Measurements from ENCODE around the gene TMEM243. TPM values are rescaled to one million over a fixed set of nuclear protein-coding genes. Genes with fewer than 3 reads are reported as not detected.

The TMEM243 gene
- total RNA-seq, 2 experiments from 2014 or later = 158 to 161 TPM

DNA sequence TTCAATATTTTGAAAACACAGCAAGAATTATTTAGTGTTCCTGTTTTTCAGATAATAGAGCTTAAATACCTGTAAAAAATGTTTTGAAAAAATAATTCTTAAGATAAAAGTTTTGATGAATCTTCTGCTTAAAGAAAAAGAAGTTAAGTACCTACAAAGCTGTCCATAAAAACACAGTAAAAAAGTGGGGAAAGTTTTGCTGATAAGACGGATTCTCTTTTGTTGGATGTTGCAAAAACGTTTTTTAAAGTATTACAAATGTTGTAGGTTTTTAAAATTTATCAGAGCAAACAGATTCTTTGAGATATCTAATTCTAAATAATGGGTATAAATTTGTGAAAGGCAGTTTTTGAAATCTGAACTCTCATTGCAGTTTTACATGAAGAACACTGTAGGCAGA is 55.1 kb downstream of the TMEM243 start:
- intact Hi-C loops (cut with DNase I, micrococcal nuclease) = loop anchor here in 1 of 2 experiments (5.0 kb wide), 1 partner anchor 33 kb away; no protein-coding TSS in a partner anchor
- POLR2A ChIA-PET = interaction anchor here (2.4 kb wide), 1 partner anchor 55 kb away, joined by 9 read pairs; the partner anchor contains the start of gene TMEM243
- Mint-ChIP-seq H3K27me3 (no peaks in the 10 kb centered on the region), H3K9me3 (no peaks in the 10 kb centered on the region), H3K27ac (no peak overlapping the region), H3K4me1 (ENCODE audit: low read depth) (peaks cover 66% of the 10 kb centered on the region), H3K36me3 (ENCODE audit: low read depth) (peaks cover 75% of the 10 kb centered on the region), H3K4me3 (no peak overlapping the region)
- no peak for ATAC-seq (ENCODE audit: poor library complexity)
- peaks cover 69% of the 10 kb centered on the region for H3K36me3 ChIP-seq (ENCODE audit: insufficient read depth, low read length)
- TF ChIP-seq, protein P1, sequence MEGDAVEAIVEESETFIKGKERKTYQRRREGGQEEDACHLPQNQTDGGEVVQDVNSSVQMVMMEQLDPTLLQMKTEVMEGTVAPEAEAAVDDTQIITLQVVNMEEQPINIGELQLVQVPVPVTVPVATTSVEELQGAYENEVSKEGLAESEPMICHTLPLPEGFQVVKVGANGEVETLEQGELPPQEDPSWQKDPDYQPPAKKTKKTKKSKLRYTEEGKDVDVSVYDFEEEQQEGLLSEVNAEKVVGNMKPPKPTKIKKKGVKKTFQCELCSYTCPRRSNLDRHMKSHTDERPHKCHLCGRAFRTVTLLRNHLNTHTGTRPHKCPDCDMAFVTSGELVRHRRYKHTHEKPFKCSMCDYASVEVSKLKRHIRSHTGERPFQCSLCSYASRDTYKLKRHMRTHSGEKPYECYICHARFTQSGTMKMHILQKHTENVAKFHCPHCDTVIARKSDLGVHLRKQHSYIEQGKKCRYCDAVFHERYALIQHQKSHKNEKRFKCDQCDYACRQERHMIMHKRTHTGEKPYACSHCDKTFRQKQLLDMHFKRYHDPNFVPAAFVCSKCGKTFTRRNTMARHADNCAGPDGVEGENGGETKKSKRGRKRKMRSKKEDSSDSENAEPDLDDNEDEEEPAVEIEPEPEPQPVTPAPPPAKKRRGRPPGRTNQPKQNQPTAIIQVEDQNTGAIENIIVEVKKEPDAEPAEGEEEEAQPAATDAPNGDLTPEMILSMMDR (IDR thresholded peaks at IDR 0.05) = no peak
- DNase-seq = no peak
- no peaks in the 10 kb centered on the region for H3K27me3 ChIP-seq (ENCODE audit: control insufficient read depth in 1 of 2, insufficient read depth in 2 of 2, low read length in 2 of 2)
- peaks cover 2% of the 10 kb centered on the region for H3K4me1 ChIP-seq (ENCODE audit: insufficient read depth, low read length)
- H3K4me3 ChIP-seq (ENCODE audit: low read length) = no peak overlapping the region
- CTCF ChIA-PET = interaction anchor here (0.6 kb wide), 1 partner anchor 443 kb away, joined by 4 read pairs; no protein-coding TSS in a partner anchor
- H3K27ac ChIP-seq (ENCODE audit: low read depth in 1 of 2, low read length in 2 of 2) = no peak overlapping the region
- H3K9me3 ChIP-seq (ENCODE audit: control insufficient read depth in 1 of 2, insufficient read depth in 1 of 2, low read length in 2 of 2) = no peaks in the 10 kb centered on the region

DNA sequence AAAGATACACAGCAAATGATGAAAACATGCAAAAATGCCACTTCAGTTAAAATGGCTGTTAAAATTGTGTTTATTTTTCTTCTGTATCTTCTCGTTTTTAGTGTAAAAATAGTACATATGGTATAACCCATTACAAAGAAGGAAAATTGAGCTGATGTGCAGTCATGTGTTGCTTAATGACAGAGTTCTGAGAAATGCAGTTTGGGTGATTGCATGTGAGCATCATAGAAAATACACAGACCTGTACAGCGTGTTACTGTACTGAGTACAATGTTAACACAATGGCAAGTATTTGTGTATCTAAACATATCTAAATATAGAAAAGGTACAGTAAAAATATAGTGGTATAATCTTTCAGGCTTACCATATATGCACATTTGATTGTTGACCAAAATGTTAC is 60.0 kb downstream of the TMEM243 start:
- Histone ChIP-seq H3K27me3 (ENCODE audit: control insufficient read depth in 1 of 2, insufficient read depth in 2 of 2, low read length in 2 of 2) (no peaks in the 10 kb centered on the region), H3K4me1 (ENCODE audit: insufficient read depth, low read length) (peaks cover 2% of the 10 kb centered on the region), H3K27ac (ENCODE audit: low read depth in 1 of 2, low read length in 2 of 2) (no peak overlapping the region), H3K9me3 (ENCODE audit: control insufficient read depth in 1 of 2, insufficient read depth in 1 of 2, low read length in 2 of 2) (no peaks in the 10 kb centered on the region), H3K36me3 (ENCODE audit: insufficient read depth, low read length) (peaks cover 23% of the 10 kb centered on the region), H3K4me3 (ENCODE audit: low read length) (no peak overlapping the region)
- Mint-ChIP-seq H3K27me3 (no peaks in the 10 kb centered on the region), H3K9me3 (no peaks in the 10 kb centered on the region), H3K27ac (no peak overlapping the region), H3K4me1 (ENCODE audit: low read depth) (peaks cover 73% of the 10 kb centered on the region), H3K4me3 (no peak overlapping the region), H3K36me3 (ENCODE audit: low read depth) (peaks cover 46% of the 10 kb centered on the region)
- intact Hi-C loops (cut with DNase I, micrococcal nuclease) = loop anchor here in 1 of 2 experiments (5.0 kb wide), 1 partner anchor 38 kb away; no protein-coding TSS in a partner anchor
- POLR2A ChIA-PET = interaction anchor here (1.6 kb wide), 1 partner anchor 60 kb away, joined by 3 read pairs; the partner anchor contains the start of gene TMEM243
- TF ChIP-seq, protein P1 (IDR thresholded peaks at IDR 0.05) = no peak
- CTCF ChIA-PET = interaction anchor here (0.7 kb wide), 1 partner anchor 11 kb away, joined by 3 read pairs; no protein-coding TSS in a partner anchor
- no peak for DNase-seq
- ATAC-seq (ENCODE audit: poor library complexity) = no peak

- H3K27ac Mint-ChIP-seq = peak overlapping the region; percentile 1
- H3K27me3 Mint-ChIP-seq = no peaks in the 10 kb centered on the region
- Histone ChIP-seq H3K4me1 (ENCODE audit: insufficient read depth, low read length) (peaks cover 8% of the 10 kb centered on the region), H3K9me3 (ENCODE audit: control insufficient read depth in 1 of 2, insufficient read depth in 1 of 2, low read length in 2 of 2) (no peaks in the 10 kb centered on the region), H3K36me3 (ENCODE audit: insufficient read depth, low read length) (peaks cover 2% of the 10 kb centered on the region), H3K27me3 (ENCODE audit: control insufficient read depth in 1 of 2, insufficient read depth in 2 of 2, low read length in 2 of 2) (no peaks in the 10 kb centered on the region), H3K27ac (ENCODE audit: low read depth in 1 of 2, low read length in 2 of 2) (no peak overlapping the region), H3K4me3 (ENCODE audit: low read length) (no peak overlapping the region)
- TF ChIP-seq, protein P1 (IDR thresholded peaks at IDR 0.05) = no peak
- H3K4me1 Mint-ChIP-seq (ENCODE audit: low read depth) = peaks cover 81% of the 10 kb centered on the region
- no peak for DNase-seq
- ChIA-PET POLR2A (interaction anchor here (0.6 to 7.2 kb wide), 2 partner anchors 42 to 60 kb away, joined by 3 to 357 read pairs; partner anchors contain the start of gene TMEM243), CTCF (no interaction called here)
- no peaks in the 10 kb centered on the region for H3K9me3 Mint-ChIP-seq
- H3K36me3 Mint-ChIP-seq (ENCODE audit: low read depth) = peaks cover 39% of the 10 kb centered on the region
- no peak for ATAC-seq (ENCODE audit: poor library complexity)
- intact Hi-C loops (cut with DNase I, micrococcal nuclease) = loop anchor here in 1 of 2 experiments (5.0 kb wide), 1 partner anchor 41 kb away; no protein-coding TSS in a partner anchor
- peak overlapping the region; percentile 64 for H3K4me3 Mint-ChIP-seq
Observed at GRCh38 chr7:87156709-87157108, 62.8 kb downstream of the TMEM243 start.
